H9 (cell line): Measurements from ENCODE around the gene NEUROD6. TPM values are rescaled to one million over a fixed set of nuclear protein-coding genes. Genes with fewer than 3 reads are reported as not detected.

Experiments
- DNase-seq: peaks from one replicate; pipeline ENCODE4 v3.0.0-alpha.2; 2017
- H2AFZ ChIP-seq: one replicate; pipeline ENCODE4 v1.6.1; 2013; ENCODE audit warnings: mild to moderate bottlenecking, low read length, control low read depth, moderate library complexity
- H2AK5ac ChIP-seq: 2 replicates; pipeline ENCODE4 v1.6.1; 2013; ENCODE audit warnings: low read length, control low read depth, mixed read lengths; ENCODE audit not compliant: insufficient read length
- H2BK120ac ChIP-seq: one replicate; pipeline ENCODE4 v1.6.1; 2013; ENCODE audit warnings: low read depth, mild to moderate bottlenecking, low read length, control low read depth, inconsistent platforms; ENCODE audit not compliant: poor library complexity, severe bottlenecking
- H2BK12ac ChIP-seq: 2 replicates; pipeline ENCODE4 v1.6.1; 2013; ENCODE audit warnings: low read length, control low read depth, mixed read lengths, low read depth; ENCODE audit not compliant: insufficient read length
- H2BK15ac ChIP-seq: 2 replicates; pipeline ENCODE4 v1.6.1; 2013; ENCODE audit warnings: low read depth, low read length, control low read depth
- H2BK20ac ChIP-seq: one replicate; pipeline ENCODE4 v1.6.1; 2013; ENCODE audit warnings: low read depth, mild to moderate bottlenecking, low read length, control low read depth, inconsistent platforms; ENCODE audit not compliant: poor library complexity, severe bottlenecking
- H2BK5ac ChIP-seq: 2 replicates; pipeline ENCODE4 v1.6.1; 2013; ENCODE audit warnings: low read length, control low read depth, mixed read lengths; ENCODE audit not compliant: insufficient read length
- H3K14ac ChIP-seq: 2 replicates; pipeline ENCODE4 v1.6.1; 2013; ENCODE audit warnings: low read length, control low read depth; ENCODE audit not compliant: insufficient read depth
- H3K18ac ChIP-seq: 2 replicates; pipeline ENCODE4 v1.6.1; 2013; ENCODE audit warnings: low read depth, mild to moderate bottlenecking, mixed read lengths, low read length, control low read depth; ENCODE audit not compliant: insufficient read length
- H3K23ac ChIP-seq: 2 replicates; pipeline ENCODE4 v1.6.1; 2013; ENCODE audit warnings: low read length, control low read depth, mixed read lengths, low read depth; ENCODE audit not compliant: insufficient read length
- H3K23me2 ChIP-seq: 2 replicates; pipeline ENCODE4 v1.6.1; 2013; ENCODE audit warnings: low read depth, mild to moderate bottlenecking, mixed read lengths, low read length, control low read depth; ENCODE audit not compliant: insufficient read length, poor library complexity, severe bottlenecking
- H3K27ac ChIP-seq: 2 replicates; pipeline ENCODE4 v1.5.1; 2013; ENCODE audit warnings: low read length, control low read depth, mixed read lengths, low read depth; ENCODE audit not compliant: insufficient read length
- H3K27me3 ChIP-seq: 2 replicates; pipeline ENCODE4 v1.6.1; 2013; ENCODE audit warnings: low read length, control low read depth, inconsistent platforms; ENCODE audit not compliant: insufficient read depth
- H3K4ac ChIP-seq: 2 replicates; pipeline ENCODE4 v1.6.1; 2013; ENCODE audit warnings: low read depth, mild to moderate bottlenecking, control low read depth, inconsistent platforms, low read length, moderate library complexity
- H3K4me1 ChIP-seq: 2 replicates; pipeline ENCODE4 v1.6.1; 2013; ENCODE audit warnings: low read length, control low read depth, inconsistent platforms; ENCODE audit not compliant: insufficient read depth
- H3K4me2 ChIP-seq: 2 replicates; pipeline ENCODE4 v1.6.1; 2013; ENCODE audit warnings: low read length, control low read depth, mixed read lengths; ENCODE audit not compliant: insufficient read length, insufficient read depth
- H3K56ac ChIP-seq: 2 replicates; pipeline ENCODE4 v1.6.1; 2013; ENCODE audit warnings: low read depth, mild to moderate bottlenecking, mixed read lengths, low read length, control low read depth; ENCODE audit not compliant: insufficient read length
- H3K79me1 ChIP-seq: 2 replicates; pipeline ENCODE4 v1.6.1; 2013; ENCODE audit warnings: low read depth, mild to moderate bottlenecking, moderate library complexity, low read length, control low read depth, inconsistent platforms; ENCODE audit not compliant: insufficient read depth, poor library complexity, severe bottlenecking
- H3K79me2 ChIP-seq: 2 replicates; pipeline ENCODE4 v1.6.1; 2013; ENCODE audit warnings: low read length, control low read depth, inconsistent platforms; ENCODE audit not compliant: insufficient read depth
- H3K9ac ChIP-seq: 2 replicates; pipeline ENCODE4 v1.6.1; 2013; ENCODE audit warnings: low read length, control low read depth, mixed read lengths; ENCODE audit not compliant: insufficient read length; ENCODE audit errors: extremely low read depth
- H3K9me3 ChIP-seq: one replicate; pipeline ENCODE4 v1.6.1; 2013; ENCODE audit warnings: low read depth, low read length, inconsistent platforms; ENCODE audit not compliant: control insufficient read depth
- H3T11ph ChIP-seq: one replicate; pipeline ENCODE4 v1.6.1; 2013; ENCODE audit warnings: mild to moderate bottlenecking, low read length, control low read depth, inconsistent platforms
- H4K20me1 ChIP-seq: one replicate; pipeline ENCODE4 v1.6.1; 2013; ENCODE audit not compliant: control insufficient read depth, insufficient read length, insufficient read depth
- H4K5ac ChIP-seq: 2 replicates; pipeline ENCODE4 v1.6.1; 2013; ENCODE audit warnings: low read depth, mild to moderate bottlenecking, mixed read lengths, low read length, control low read depth; ENCODE audit not compliant: insufficient read length
- H4K8ac ChIP-seq: replicated peaks from 2 replicates; pipeline ENCODE4 v1.6.1; 2013; ENCODE audit warnings: low read length, control low read depth, mixed read lengths, low read depth; ENCODE audit not compliant: insufficient read length
- H4K91ac ChIP-seq: 2 replicates; pipeline ENCODE4 v1.6.1; 2013; ENCODE audit warnings: low read depth, mild to moderate bottlenecking, moderate library complexity, mixed read lengths, low read length, control low read depth; ENCODE audit not compliant: insufficient read length
- H3K27ac Mint-ChIP-seq, 3 experiments: 2 replicates in 2 of 3; 3 replicates in 1 of 3; pipeline ENCODE4 v1.8.0; 2020 to 2021; ENCODE audit warnings: mixed read lengths in 3 of 3, mild to moderate bottlenecking in 1 of 3, moderate library complexity in 1 of 3
- H3K27me3 Mint-ChIP-seq: 2 replicates; pipeline ENCODE4 v1.8.0; 2021; ENCODE audit warnings: low read depth, mild to moderate bottlenecking, moderate library complexity, mixed read lengths
- H3K36me3 Mint-ChIP-seq, 3 experiments: 2 replicates in 2 of 3; 3 replicates in 1 of 3; pipeline ENCODE4 v1.8.0; 2020 to 2021; ENCODE audit warnings: low read depth in 3 of 3, mixed read lengths in 3 of 3; ENCODE audit not compliant: insufficient read depth in 1 of 3
- H3K4me1 Mint-ChIP-seq, 2 experiments: 2 replicates each; pipeline ENCODE4 v1.8.0; 2020; ENCODE audit warnings: mixed read lengths in 2 of 2
- H3K4me3 Mint-ChIP-seq, 2 experiments: 2 replicates in 1 of 2; 3 replicates in 1 of 2; pipeline ENCODE4 v1.8.0; 2020 to 2021; ENCODE audit warnings: mild to moderate bottlenecking in 2 of 2, mixed read lengths in 2 of 2, moderate library complexity in 1 of 2
- H3K9me3 Mint-ChIP-seq, 2 experiments: 2 replicates in 1 of 2; 3 replicates in 1 of 2; pipeline ENCODE4 v1.8.0; 2020; ENCODE audit warnings: mild to moderate bottlenecking in 2 of 2, mixed read lengths in 2 of 2, moderate library complexity in 1 of 2
- WGBS: extraction: QIAGEN DNeasy Blood & Tissue Kit; methylation state at CpG from one replicate; pipeline ENCODE4 v1.1.7; 2013; ENCODE audit warnings: missing lambda C conversion rate, low lambda C conversion rate, mixed read lengths; ENCODE audit not compliant: insufficient read length; ENCODE audit errors: extremely low coverage; 5-methylcytosine and 5-hydroxymethylcytosine counted together
- total RNA-seq: library from RNA; stranded (reverse); gene quantifications from 2 replicates; pipeline ENCODE4 v1.2.1, GENCODE V29; 2021
- TF ChIP-seq, protein P1 (sequence below): fragments of 200-600 bp; sonication (generic); conservative IDR thresholded peaks from 3 replicates; pipeline ENCODE4 v1.8.0; 2021; ENCODE audit warnings: antibody characterized with exemption, mild to moderate bottlenecking

Gene NEUROD6
- total RNA-seq, 1 experiment from 2014 or later = not detected

DNA sequence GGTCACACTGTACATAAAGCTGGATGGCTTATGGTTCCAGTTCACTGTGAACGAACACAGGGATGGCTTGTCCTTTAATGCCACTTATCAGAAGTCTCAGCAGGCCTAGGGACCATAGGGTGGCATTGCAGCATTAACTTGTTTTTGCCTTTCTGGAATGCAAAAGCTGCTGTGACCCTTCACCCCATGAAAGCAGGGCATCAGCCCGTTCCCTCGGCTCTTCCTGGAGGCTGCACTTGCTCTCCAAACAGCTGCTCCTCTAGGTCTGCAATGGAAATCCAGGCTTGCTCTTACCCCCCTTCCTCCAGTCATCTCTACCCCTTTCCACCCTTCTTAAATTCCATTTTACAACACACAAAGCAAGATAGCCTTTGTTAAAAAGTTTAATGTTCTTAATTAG, 17.9 kb upstream of the NEUROD6 start:
- no peaks in the 10 kb centered on the region for H3K79me1 ChIP-seq
- H3K27ac Mint-ChIP-seq = no peak overlapping the region
- no peak overlapping the region for H3K14ac ChIP-seq
- H2BK20ac ChIP-seq = no peak overlapping the region
- H3K4me1 ChIP-seq = no peaks in the 10 kb centered on the region
- 0 out of 4 replicates have a peak, but pooled peaks cover 0 to 2% of the 10 kb centered on the region in 2 experiments for H3K4me1 Mint-ChIP-seq
- no peak overlapping the region for H3K9ac ChIP-seq
- H4K8ac ChIP-seq = no peak overlapping the region
- H4K91ac ChIP-seq = no peak overlapping the region
- H3T11ph ChIP-seq = no peak overlapping the region
- no peak overlapping the region for H2BK120ac ChIP-seq
- H3K9me3 ChIP-seq = no peaks in the 10 kb centered on the region
- H3K27me3 ChIP-seq = no peaks in the 10 kb centered on the region
- no peaks in the 10 kb centered on the region for H3K9me3 Mint-ChIP-seq
- no peak overlapping the region for H2BK12ac ChIP-seq
- H3K36me3 Mint-ChIP-seq = no peaks in the 10 kb centered on the region
- no peak overlapping the region for H2AFZ ChIP-seq
- no peaks in the 10 kb centered on the region for H3K27me3 Mint-ChIP-seq
- TF ChIP-seq, protein P1, sequence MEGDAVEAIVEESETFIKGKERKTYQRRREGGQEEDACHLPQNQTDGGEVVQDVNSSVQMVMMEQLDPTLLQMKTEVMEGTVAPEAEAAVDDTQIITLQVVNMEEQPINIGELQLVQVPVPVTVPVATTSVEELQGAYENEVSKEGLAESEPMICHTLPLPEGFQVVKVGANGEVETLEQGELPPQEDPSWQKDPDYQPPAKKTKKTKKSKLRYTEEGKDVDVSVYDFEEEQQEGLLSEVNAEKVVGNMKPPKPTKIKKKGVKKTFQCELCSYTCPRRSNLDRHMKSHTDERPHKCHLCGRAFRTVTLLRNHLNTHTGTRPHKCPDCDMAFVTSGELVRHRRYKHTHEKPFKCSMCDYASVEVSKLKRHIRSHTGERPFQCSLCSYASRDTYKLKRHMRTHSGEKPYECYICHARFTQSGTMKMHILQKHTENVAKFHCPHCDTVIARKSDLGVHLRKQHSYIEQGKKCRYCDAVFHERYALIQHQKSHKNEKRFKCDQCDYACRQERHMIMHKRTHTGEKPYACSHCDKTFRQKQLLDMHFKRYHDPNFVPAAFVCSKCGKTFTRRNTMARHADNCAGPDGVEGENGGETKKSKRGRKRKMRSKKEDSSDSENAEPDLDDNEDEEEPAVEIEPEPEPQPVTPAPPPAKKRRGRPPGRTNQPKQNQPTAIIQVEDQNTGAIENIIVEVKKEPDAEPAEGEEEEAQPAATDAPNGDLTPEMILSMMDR = no peak
- no peaks in the 10 kb centered on the region for H3K23me2 ChIP-seq
- no peak overlapping the region for H2BK5ac ChIP-seq
- H3K18ac ChIP-seq = no peak overlapping the region
- DNase-seq = no peak
- H3K4ac ChIP-seq = no peak overlapping the region
- H3K56ac ChIP-seq = no peak overlapping the region
- no peak overlapping the region for H2BK15ac ChIP-seq
- no peak overlapping the region for H3K23ac ChIP-seq
- WGBS = no CpG with 5 or more reads among the region's 3 CpGs
- no peak overlapping the region for H3K4me3 Mint-ChIP-seq
- no peaks in the 10 kb centered on the region for H3K79me2 ChIP-seq
- no peak overlapping the region for H4K5ac ChIP-seq
- no peak overlapping the region for H3K27ac ChIP-seq
- no peak overlapping the region for H2AK5ac ChIP-seq
- no peaks in the 10 kb centered on the region for H4K20me1 ChIP-seq
- H3K4me2 ChIP-seq = no peak overlapping the region
